Adrenal gland (tissue), 12 donors: ENCODE measurements around the gene THBS4. TPM values are rescaled to one million over a fixed set of nuclear protein-coding genes. Genes with fewer than 3 reads are reported as not detected.
A peak's percentile ranks its signal among the peaks of the same experiment; 100 is the strongest.
"Not testable (repeated sequence)": the region's sequence is repeated elsewhere in the genome, so short reads cannot be mapped to it uniquely, and the experiment has no call there.

ENCODE experiments used
- DNase-seq, 7 donors: peaks; one replicate each; pipeline ENCODE4 v3.0.0-alpha.2; 2019 to 2020
- H3K27ac ChIP-seq, 5 donors: fragments of 200-600 bp; sonication (generic) in 4 of 5; 1 replicate in 3 of 5; 2 replicates in 2 of 5; pipeline versions ENCODE4 v1.5.1 to v1.8.0; 2016 to 2020; ENCODE audit warnings: mild to moderate bottlenecking in 1 of 5
- H3K27me3 ChIP-seq: fragments of 200-600 bp; 2 replicates; pipeline ENCODE4 v1.8.0; 2021
- H3K36me3 ChIP-seq, 2 donors: fragments of 200-600 bp; replicated peaks in 1 of 2; 1 replicate in 1 of 2; 2 replicates in 1 of 2; pipeline versions ENCODE4 v1.5.1 to v1.8.0; 2018 to 2022
- H3K4me1 ChIP-seq, 2 donors: fragments of 200-600 bp; replicated peaks in 1 of 2; 1 replicate in 1 of 2; 2 replicates in 1 of 2; pipeline versions ENCODE4 v1.5.1 to v1.8.0; 2018 to 2021
- H3K4me3 ChIP-seq, 4 donors: fragments of 200-600 bp; sonication (generic) in 3 of 4; one replicate each; pipeline ENCODE4 v1.5.1; 2016 to 2018
- H3K9me3 ChIP-seq, 3 donors: fragments of 200-600 bp; sonication (generic) in 1 of 3; replicated peaks in 1 of 3; 1 replicate in 2 of 3; 2 replicates in 1 of 3; pipeline versions ENCODE4 v1.5.1 to v1.8.0; 2016 to 2021
- CTCF ChIP-seq, 6 experiments: fragments of 450-650 bp in 4 of 6; fragments of 200-600 bp in 2 of 6; sonication (generic) in 1 of 6; IDR thresholded peaks; 1 replicate in 5 of 6; 2 replicates in 1 of 6; pipeline versions ENCODE4 v1.5.1 to v1.8.0; 2016 to 2021; ENCODE audit warnings: antibody characterized with exemption in 6 of 6, mild to moderate bottlenecking in 2 of 6, moderate library complexity in 1 of 6
- POLR2A ChIP-seq, 2 donors: fragments of 450-650 bp; IDR thresholded peaks; one replicate each; pipeline ENCODE4 v1.6.1; 2017; ENCODE audit warnings: antibody characterized with exemption in 2 of 2, mild to moderate bottlenecking in 2 of 2, moderate library complexity in 1 of 2
- WGBS, 4 donors: extraction: QIAGEN DNeasy Blood & Tissue Kit in 2 of 4; methylation state at CpG; one replicate each; pipeline versions ENCODE4 v1.1.5 to v1.1.7; 2013 to 2017; 5-methylcytosine and 5-hydroxymethylcytosine counted together
- intact Hi-C, 2 donors: fragments of 100-400 bp; cut with DNase I; formaldehyde crosslinking; loops; one replicate each; pipeline versions ENCODE4 v1.14.1 to v1.15.0; 2022 to 2023
- polyA plus RNA-seq, 3 donors: library from polyadenylated mRNA; stranded (reverse); fragments of 200-250 nt in 2 of 3; fragments of 350-450 nt in 1 of 3; fragmentation: Illumina TruSeq in 1 of 3; extraction: RNeasy Lipid Tissue Mini Kit (QIAGEN cat#74804) in 1 of 3; gene quantifications; one replicate each; pipeline ENCODE4 v1.2.3, GENCODE V29; 2013 to 2014
- total RNA-seq, 9 donors: library from RNA; depleted of rRNA in 4 of 9; stranded (reverse); fragments of >200 nt in 4 of 9; fragments of 120-200 nt in 1 of 9; fragmentation: NEBNext Ultra II Directional in 1 of 9; extraction: Animal tissue kit (Norgen Biotek cat#: 25700) in 1 of 9; gene quantifications; one replicate each; pipeline versions ENCODE4 v1.1.0 to v1.2.4, GENCODE V29; 2013 to 2023
- donor health status: healthy with polysubstance abuse.
- donor health status: Bipolar disorder and iron deficiency.
- donor health status: DM: yes; HTN: yes; CAD: no.
- donor health status: DM: no; HTN: no; CAD: no.
- donor health status: DM: no; HTN: no; CAD: no.
- donor health status: DM: yes; HTN: yes; CAD: no.

THBS4 gene
- total and polyA plus RNA-seq, 12 donors = 0.36 to 9.3 (median 2.1) TPM

- no peaks in the 10 kb centered on the region for H3K27me3 ChIP-seq
- peak in 4 of 7 donors; percentile 28 to 63 (median 39) for DNase-seq
- no peaks in the 10 kb centered on the region for H3K9me3 ChIP-seq
- no peaks in the 10 kb centered on the region for H3K36me3 ChIP-seq
- intact Hi-C loops = no loop called here
- no peaks in the 10 kb centered on the region for H3K4me1 ChIP-seq
- no peak overlapping the region for H3K4me3 ChIP-seq
- H3K27ac ChIP-seq = no peak overlapping the region
- TF ChIP-seq POLR2A (IDR thresholded peaks at IDR 0.05) (no peak), CTCF (IDR thresholded peaks at IDR 0.05) (no peak)
- WGBS, 4 donors = 73 to 80% (median 78%) methylated on average over 5 to 7 of the region's 7 CpGs
Observed at GRCh38 chr5:80105698-80106439, 70.7 kb downstream of the THBS4 start.

GRCh38 chr5:80106916-80107315 is 71.8 kb downstream of the THBS4 start:
- Histone ChIP-seq H3K27me3 (no peaks in the 10 kb centered on the region), H3K9me3 (no peaks in the 10 kb centered on the region), H3K4me3 (no peak overlapping the region), H3K4me1 (no peaks in the 10 kb centered on the region), H3K36me3 (no peaks in the 10 kb centered on the region), H3K27ac (no peak overlapping the region)
- TF ChIP-seq CTCF (IDR thresholded peaks at IDR 0.05) (no peak), POLR2A (IDR thresholded peaks at IDR 0.05) (no peak)
- DNase-seq = no peak
- WGBS, 4 donors = 69 to 87% (median 74%) methylated on average over 5 of the region's 5 CpGs
- intact Hi-C loops = no loop called here

- Histone ChIP-seq H3K27ac (no peak overlapping the region), H3K36me3 (no peaks in the 10 kb centered on the region), H3K4me3 (no peak overlapping the region), H3K9me3 (no peaks in the 10 kb centered on the region), H3K4me1 (no peaks in the 10 kb centered on the region), H3K27me3 (no peaks in the 10 kb centered on the region)
- 59 to 69% (median 66%) methylated on average over 7 to 9 of the region's 9 CpGs for WGBS, 4 donors
- intact Hi-C loops = no loop called here
- TF ChIP-seq POLR2A (IDR thresholded peaks at IDR 0.05) = no peak
- no peak for TF ChIP-seq CTCF (IDR thresholded peaks at IDR 0.05)
- DNase-seq = peak in 1 of 7 donors; percentile 44
Observed at GRCh38 chr5:80109646-80110478, 74.7 kb downstream of the THBS4 start.

DNA sequence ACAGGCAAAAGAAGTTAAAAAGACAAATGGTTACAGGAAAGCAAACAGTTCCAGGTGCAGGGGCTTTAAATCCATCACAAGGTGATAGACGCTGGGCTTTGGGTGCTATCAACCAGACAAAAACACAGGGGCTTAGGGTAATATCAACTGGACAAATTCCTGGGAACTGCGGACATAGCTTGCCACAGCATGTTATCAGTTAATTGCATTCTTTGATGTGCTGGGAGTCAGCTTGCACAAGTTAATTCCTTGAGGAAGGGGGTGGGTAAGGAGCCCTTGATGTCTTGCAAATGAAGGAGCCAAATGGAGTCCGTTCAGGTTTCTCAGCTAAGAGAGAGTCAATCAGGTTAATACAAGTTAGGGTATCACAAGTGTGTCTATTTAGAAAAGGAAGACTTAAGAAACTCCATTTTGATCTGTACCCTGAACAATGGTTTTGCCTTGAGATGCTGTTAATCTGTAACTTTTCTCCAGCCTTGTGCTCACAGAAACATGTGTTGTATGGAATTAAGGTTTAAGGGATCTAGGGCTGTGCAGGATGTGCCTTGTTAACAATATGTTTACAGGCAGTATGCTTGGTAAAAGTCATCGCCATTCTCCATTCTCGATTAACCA is 76.3 kb downstream of the THBS4 start:
- peak in 1 of 7 donors; percentile 35 for DNase-seq
- H3K4me1 ChIP-seq, intact Hi-C loops, H3K36me3 ChIP-seq, H3K27ac ChIP-seq, H3K27me3 ChIP-seq, H3K4me3 ChIP-seq, H3K9me3 ChIP-seq: not testable (repeated sequence)
- WGBS, 4 donors = 68 to 88% (median 74%) methylated on average over 5 of the region's 5 CpGs
